ENCODE measurements around the gene CNDP1. TPM values are rescaled to one million over a fixed set of nuclear protein-coding genes. Genes with fewer than 3 reads are reported as not detected.
A peak's percentile ranks its signal among the peaks of the same experiment; 100 is the strongest.

CNDP1 gene
- total RNA-seq, 4 donors from 2014 or later, result 0.24 to 1.0 (median 0.90) TPM; not detected in 1

DNA sequence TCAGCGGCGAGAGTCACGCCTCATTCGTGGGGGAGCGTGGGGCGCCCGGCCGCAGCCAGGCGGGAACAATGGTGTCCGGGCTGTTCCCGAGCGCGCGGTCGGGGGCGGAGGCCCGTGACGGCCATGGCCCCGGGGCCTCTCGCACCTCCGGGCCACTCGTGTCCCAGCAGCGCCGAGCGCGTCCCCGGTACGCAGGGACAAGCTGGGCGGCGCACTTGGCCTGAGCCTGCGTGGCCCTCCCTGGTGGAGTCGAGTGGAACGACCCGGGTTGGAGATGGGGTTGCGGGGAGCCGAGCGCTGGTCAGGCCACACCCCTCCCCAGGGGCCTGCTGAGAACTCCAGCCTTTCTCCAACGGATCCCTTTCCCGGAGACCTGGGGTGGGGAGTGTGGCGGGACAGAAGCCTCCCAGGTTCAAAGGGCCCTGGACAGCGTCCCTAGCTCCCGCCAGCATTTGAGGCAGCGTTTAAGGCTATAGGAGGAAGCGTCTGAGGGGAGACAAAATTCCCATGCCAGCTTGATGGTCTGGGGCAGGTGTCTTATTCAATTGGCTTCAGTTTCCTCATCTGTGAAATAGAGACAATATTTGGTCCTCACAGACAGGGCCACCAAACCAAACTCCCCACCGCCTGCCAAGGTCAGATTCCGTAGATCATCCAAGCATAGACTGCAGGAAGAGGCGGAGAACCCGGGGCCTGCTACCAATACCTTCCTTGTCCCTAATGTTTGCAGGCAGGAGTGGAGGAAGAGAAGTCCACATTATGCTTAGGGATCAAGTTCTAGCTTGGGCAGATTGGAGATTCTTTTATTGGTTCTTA, 37.6 kb upstream of the CNDP1 start:
- no peaks in the 10 kb centered on the region for H3K36me3 ChIP-seq
- peak in 2 of 4 experiments; percentile 16 to 23 for TF ChIP-seq CTCF (IDR thresholded peaks at IDR 0.05)
- no peak for TF ChIP-seq POLR2A (IDR thresholded peaks at IDR 0.05)
- H3K9me3 ChIP-seq, result no peaks in the 10 kb centered on the region
- H3K27me3 ChIP-seq, result no peaks in the 10 kb centered on the region
- no peaks in the 10 kb centered on the region for H3K4me1 ChIP-seq
- peak; percentile 41 to 57 for DNase-seq
- intact Hi-C loops (cut with DNase I; ENCODE audit: low total_unique reads), result no loop called here
- peak overlapping the region; percentile 77 to 81 for H3K27ac ChIP-seq
- peak overlapping the region; percentile 60 to 68 for H3K4me3 ChIP-seq

- H3K36me3 ChIP-seq, result no peaks in the 10 kb centered on the region
- no peaks in the 10 kb centered on the region for H3K4me1 ChIP-seq
- H3K27ac ChIP-seq, result no peak overlapping the region
- TF ChIP-seq CTCF (IDR thresholded peaks at IDR 0.05), result no peak
- no peak for TF ChIP-seq POLR2A (IDR thresholded peaks at IDR 0.05)
- H3K27me3 ChIP-seq, result no peaks in the 10 kb centered on the region
- DNase-seq, result no peak
- no peaks in the 10 kb centered on the region for H3K9me3 ChIP-seq
- no peak overlapping the region for H3K4me3 ChIP-seq
- intact Hi-C loops (cut with DNase I; ENCODE audit: low total_unique reads), result no loop called here
Observed at GRCh38 chr18:74497324-74497676, 37.0 kb upstream of the CNDP1 start.

DNA sequence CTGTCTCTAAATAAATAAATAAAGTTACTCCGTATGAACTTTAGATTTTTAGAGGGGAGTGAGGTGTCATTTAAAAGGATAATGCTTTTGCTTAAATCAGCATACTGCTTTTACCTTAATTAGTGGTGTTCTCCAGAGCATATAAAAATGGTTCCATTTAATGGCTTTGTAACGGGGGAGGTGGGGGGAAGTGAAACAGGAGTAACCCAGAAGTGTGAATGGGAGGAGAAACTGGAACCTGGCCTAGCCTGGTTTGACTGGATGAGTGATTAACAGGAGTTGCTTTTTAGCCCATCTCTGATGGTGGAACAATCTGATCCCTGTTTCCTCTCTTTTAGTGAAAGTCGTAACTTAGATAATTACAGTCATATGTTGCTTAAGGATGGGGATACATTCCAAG, 36.5 kb upstream of the CNDP1 start:
- intact Hi-C loops (cut with DNase I; ENCODE audit: low total_unique reads), result no loop called here
- no peaks in the 10 kb centered on the region for H3K4me1 ChIP-seq
- TF ChIP-seq CTCF (IDR thresholded peaks at IDR 0.05) (no peak), POLR2A (IDR thresholded peaks at IDR 0.05) (no peak)
- no peak overlapping the region for H3K4me3 ChIP-seq
- H3K27me3 ChIP-seq, result no peaks in the 10 kb centered on the region
- H3K27ac ChIP-seq, result no peak overlapping the region
- no peaks in the 10 kb centered on the region for H3K36me3 ChIP-seq
- DNase-seq, result no peak
- H3K9me3 ChIP-seq, result no peaks in the 10 kb centered on the region

DNA sequence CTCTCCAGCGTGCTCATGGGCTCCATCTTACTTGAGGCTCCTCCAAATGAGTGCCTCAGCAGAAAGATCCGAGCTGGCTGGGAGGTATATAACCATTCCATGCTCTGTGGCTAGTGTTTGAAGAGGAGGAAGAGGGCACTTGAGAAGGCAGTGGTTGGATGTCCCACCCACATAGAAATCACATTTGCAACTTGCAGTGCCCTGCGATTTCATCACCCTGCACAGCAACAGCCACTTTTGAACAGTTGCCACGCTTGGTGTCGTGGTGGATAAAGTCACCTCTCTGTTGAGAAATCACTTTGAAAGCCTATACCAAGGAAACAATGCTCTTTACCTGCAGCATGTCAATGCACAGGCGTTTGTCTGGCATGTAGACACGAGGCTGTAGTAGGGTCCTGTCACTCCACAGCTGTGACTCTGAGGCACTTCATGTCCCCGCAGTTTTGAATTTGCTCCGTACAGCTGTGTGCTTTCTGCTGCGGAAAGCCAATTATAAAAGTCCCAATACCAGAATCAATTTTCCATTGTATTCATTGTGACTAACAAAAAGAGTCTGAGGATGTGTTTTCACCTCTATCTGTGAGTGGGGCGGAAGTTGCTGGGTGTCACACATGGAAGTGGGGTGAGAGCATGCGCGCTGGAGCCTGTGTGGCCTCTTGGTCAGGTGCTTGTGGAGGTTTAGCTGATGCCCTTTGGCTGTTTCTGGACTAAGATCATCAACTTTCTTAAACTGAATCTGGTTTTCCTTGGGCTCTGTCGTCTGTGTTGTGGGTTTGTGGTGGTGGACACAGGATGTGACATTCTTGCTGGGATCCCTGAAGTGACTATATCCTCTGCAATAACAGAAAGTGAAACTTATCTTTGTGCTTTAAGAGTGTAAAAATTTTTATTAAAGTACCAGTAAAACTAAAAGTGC, 35.3 kb upstream of the CNDP1 start:
- H3K9me3 ChIP-seq, result no peaks in the 10 kb centered on the region
- intact Hi-C loops (cut with DNase I; ENCODE audit: low total_unique reads), result no loop called here
- TF ChIP-seq POLR2A (IDR thresholded peaks at IDR 0.05) (no peak), CTCF (IDR thresholded peaks at IDR 0.05) (no peak)
- peak overlapping the region in 1 of 2 donors; percentile 19 for H3K27ac ChIP-seq
- H3K36me3 ChIP-seq, result no peaks in the 10 kb centered on the region
- no peak for DNase-seq
- no peaks in the 10 kb centered on the region for H3K4me1 ChIP-seq
- H3K4me3 ChIP-seq, result no peak overlapping the region
- H3K27me3 ChIP-seq, result no peaks in the 10 kb centered on the region

GRCh38 chr18:74499633-74500032, 34.7 kb upstream of the CNDP1 start:
- Histone ChIP-seq H3K4me3 (no peak overlapping the region), H3K27ac (peak overlapping the region in 1 of 2 donors; percentile 19), H3K36me3 (no peaks in the 10 kb centered on the region), H3K9me3 (no peaks in the 10 kb centered on the region), H3K27me3 (no peaks in the 10 kb centered on the region), H3K4me1 (no peaks in the 10 kb centered on the region)
- peak in 1 of 2 donors; percentile 60 for DNase-seq
- intact Hi-C loops (cut with DNase I; ENCODE audit: low total_unique reads), result no loop called here
- TF ChIP-seq POLR2A (IDR thresholded peaks at IDR 0.05), result no peak
- TF ChIP-seq CTCF (IDR thresholded peaks at IDR 0.05), result no peak
